ENCODE data around the gene CATSPERD.

CATSPERD gene

GRCh38 chr19:5719961-5720790 is at the start of gene CATSPERD, which contains the start of gene LONP1:
Gene CATSPERD, plus strand, starts transcription at chr19:5720637. Its CDS starts 101 bp downstream, at chr19:5720738.
Gene LONP1, minus strand, starts transcription at chr19:5720146. Its CDS starts 14 bp downstream, at chr19:5720132.
- DNase-seq: peak; percentile 99

- DNase-seq: no peak
These were observed 48.8 kb upstream of the CATSPERD start for GRCh38 chr19:5671600-5671999.

- no peak for DNase-seq
These were observed 47.6 kb upstream of the CATSPERD start for GRCh38 chr19:5672708-5673459.

GRCh38 chr19:5673752-5674151 is 46.7 kb upstream of the CATSPERD start:
- DNase-seq: no peak

- DNase-seq: no peak
These were observed 45.7 kb upstream of the CATSPERD start for GRCh38 chr19:5674714-5675113.

GRCh38 chr19:5676105-5676771 is 44.2 kb upstream of the CATSPERD start:
- DNase-seq: no peak

GRCh38 chr19:5676772-5677105 is 43.7 kb upstream of the CATSPERD start:
- no peak for DNase-seq

- DNase-seq: no peak
These were observed 43.3 kb upstream of the CATSPERD start for GRCh38 chr19:5677136-5677535.

- DNase-seq: no peak
These were observed 42.9 kb upstream of the CATSPERD start for GRCh38 chr19:5677580-5677979.

- DNase-seq: no peak
These were observed 42.2 kb upstream of the CATSPERD start for GRCh38 chr19:5678071-5678718.

GRCh38 chr19:5679289-5680083 is 41.0 kb upstream of the CATSPERD start:
- no peak for DNase-seq

GRCh38 chr19:5680084-5680436 is 40.4 kb upstream of the CATSPERD start:
- peak; percentile 77 for DNase-seq

GRCh38 chr19:5680437-5681368 is 39.7 kb upstream of the CATSPERD start, which contains the start of the genes HSD11B1L and MICOS13:
Gene HSD11B1L, plus strand, starts transcription at chr19:5681027. Its CDS starts 3,806 bp downstream, at chr19:5684833.
Gene MICOS13, minus strand, starts transcription at chr19:5680516. Its CDS starts 30 bp downstream, at chr19:5680486.
- peak; percentile 98 for DNase-seq

GRCh38 chr19:5681391-5682106 is 38.9 kb upstream of the CATSPERD start:
- no peak for DNase-seq

GRCh38 chr19:5682107-5682482 is 38.3 kb upstream of the CATSPERD start:
- DNase-seq: no peak

- DNase-seq: no peak
These were observed 37.1 kb upstream of the CATSPERD start for GRCh38 chr19:5683177-5683886.

- DNase-seq: no peak
These were observed 35.6 kb upstream of the CATSPERD start for GRCh38 chr19:5684694-5685430.

- no peak for DNase-seq
These were observed 34.2 kb upstream of the CATSPERD start for GRCh38 chr19:5686326-5686646.

All from NCI-H510A treated with DMSO at 0.1 percent for 48 hours (cell line).